ENCODE measurements around the gene FOXP1. TPM values are rescaled to one million over a fixed set of nuclear protein-coding genes. Genes with fewer than 3 reads are reported as not detected.

Gene FOXP1
- total and polyA plus RNA-seq, 2 of the 13 experiments (the other 11 are each of a cell fraction or from before 2014, with no cell fraction given): 40.4 to 59.0 TPM

DNA sequence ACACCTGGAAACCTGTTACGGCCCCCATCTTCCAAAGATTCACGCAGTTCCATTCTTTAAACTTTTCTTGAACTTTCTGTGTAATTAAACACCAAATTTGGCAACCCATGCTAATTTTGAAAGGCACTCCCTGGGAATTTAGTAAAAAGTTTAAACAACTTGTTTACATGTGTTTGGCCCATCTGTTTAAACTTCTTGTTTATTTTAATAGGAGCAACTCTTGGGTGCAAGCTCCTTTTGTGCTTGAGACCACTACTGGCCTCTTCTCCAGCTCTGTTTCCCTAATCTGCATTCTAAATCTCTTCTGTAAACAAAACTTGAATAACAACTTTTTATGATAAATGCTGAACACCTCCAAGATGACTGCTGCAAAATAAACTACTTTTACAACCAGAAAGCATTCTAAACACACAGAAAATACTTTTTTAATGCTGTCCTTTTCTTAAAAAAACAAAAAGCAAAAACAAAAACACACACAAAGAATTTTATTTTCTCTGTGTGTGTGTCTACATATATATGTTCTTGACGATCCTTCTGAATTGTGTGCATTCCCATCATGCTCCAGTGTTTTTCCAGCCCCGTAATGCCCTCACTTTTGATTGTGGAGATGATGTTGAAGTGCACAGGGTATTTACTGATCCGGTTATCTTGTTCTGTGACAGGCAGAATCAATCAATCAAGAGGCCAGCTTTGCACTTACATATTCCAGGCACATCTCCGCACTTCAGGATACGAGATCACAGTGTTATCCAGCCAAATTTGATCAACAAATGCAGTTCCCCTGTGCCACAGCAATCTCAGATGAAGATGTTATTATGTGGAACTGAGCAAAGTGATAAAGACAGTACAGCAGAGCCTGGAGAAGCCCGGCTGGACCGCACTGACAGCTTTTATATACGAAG, 416.9 kb downstream of the FOXP1 start (continued):
- TF ChIP-seq, protein P1, sequence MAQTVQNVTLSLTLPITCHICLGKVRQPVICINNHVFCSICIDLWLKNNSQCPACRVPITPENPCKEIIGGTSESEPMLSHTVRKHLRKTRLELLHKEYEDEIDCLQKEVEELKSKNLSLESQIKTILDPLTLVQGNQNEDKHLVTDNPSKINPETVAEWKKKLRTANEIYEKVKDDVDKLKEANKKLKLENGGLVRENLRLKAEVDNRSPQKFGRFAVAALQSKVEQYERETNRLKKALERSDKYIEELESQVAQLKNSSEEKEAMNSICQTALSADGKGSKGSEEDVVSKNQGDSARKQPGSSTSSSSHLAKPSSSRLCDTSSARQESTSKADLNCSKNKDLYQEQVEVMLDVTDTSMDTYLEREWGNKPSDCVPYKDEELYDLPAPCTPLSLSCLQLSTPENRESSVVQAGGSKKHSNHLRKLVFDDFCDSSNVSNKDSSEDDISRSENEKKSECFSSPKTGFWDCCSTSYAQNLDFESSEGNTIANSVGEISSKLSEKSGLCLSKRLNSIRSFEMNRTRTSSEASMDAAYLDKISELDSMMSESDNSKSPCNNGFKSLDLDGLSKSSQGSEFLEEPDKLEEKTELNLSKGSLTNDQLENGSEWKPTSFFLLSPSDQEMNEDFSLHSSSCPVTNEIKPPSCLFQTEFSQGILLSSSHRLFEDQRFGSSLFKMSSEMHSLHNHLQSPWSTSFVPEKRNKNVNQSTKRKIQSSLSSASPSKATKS (CRISPR knock-in tag; IDR thresholded peaks at IDR 0.05): no peak

DNA sequence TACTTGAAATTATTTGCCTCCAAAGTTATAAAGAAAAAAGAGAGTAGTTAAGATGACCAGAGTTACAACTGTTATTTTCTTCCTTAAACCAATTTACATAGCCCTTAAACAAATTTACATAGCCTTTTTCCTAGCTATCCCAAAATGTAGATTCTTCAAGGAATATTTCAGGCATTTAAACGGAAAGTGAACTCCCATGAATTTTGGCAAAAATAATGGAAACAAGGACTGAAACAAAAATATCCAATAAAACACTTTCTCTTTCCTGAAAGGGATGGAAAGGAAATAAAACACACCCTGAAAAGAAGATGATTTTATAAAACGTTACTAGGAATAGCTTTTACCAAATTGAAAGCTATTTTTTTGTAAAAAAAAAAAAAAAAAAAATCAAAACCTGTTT, 418.6 kb downstream of the FOXP1 start:
- H3K9ac ChIP-seq (ENCODE audit: insufficient read depth, low read depth, low read length): no peak overlapping the region
- DNase-seq (ENCODE audit: low spot score) (no peak), ATAC-seq (no peak), FAIRE-seq (no peak)
- 90% methylated on average over 2 of the region's 2 CpGs for WGBS (ENCODE audit: low lambda C conversion rate)
- H2AFZ ChIP-seq (ENCODE audit: low read length): no peak overlapping the region
- intact Hi-C loops (cut with micrococcal nuclease; ENCODE audit: unreplicated experiment) (loop anchor here (5.0 kb wide), 1 partner anchor 42 kb away; no protein-coding TSS in a partner anchor), in situ Hi-C loops (cut with HindIII; ENCODE audit: extremely low pct_ligation_motif_present, low pct_unique_long_range_greater_than_20kb) (no loop called here)
- H3K27ac ChIP-seq (ENCODE audit: extremely low read length, insufficient read depth, low read length): no peak overlapping the region
- H3K27me3 ChIP-seq (ENCODE audit: control insufficient read depth in 1 of 2, insufficient read depth in 2 of 2, low read length in 2 of 2): no peaks in the 10 kb centered on the region
- no peaks in the 10 kb centered on the region for H3K79me2 ChIP-seq (ENCODE audit: insufficient read depth, low read length)
- POLR2A ChIA-PET: no interaction called here
- CTCF ChIA-PET (ENCODE audit: low intra/inter-chr PET ratio, low total read pairs): no interaction called here
- no peak overlapping the region for H3K4me3 ChIP-seq (replicated peaks in 1 of 3; ENCODE audit: insufficient read depth in 1 of 3, low read depth in 2 of 3, low read length in 3 of 3)
- peaks cover 52% of the 10 kb centered on the region for H3K4me1 ChIP-seq (ENCODE audit: insufficient read depth, low read length)
- 0 out of 2 replicates have a peak, but pooled peaks cover 7% of the 10 kb centered on the region for H3K9me3 ChIP-seq (ENCODE audit: low read length)
- H3K36me3 ChIP-seq (replicated peaks in 1 of 2; ENCODE audit: control insufficient read depth in 1 of 2, insufficient read depth in 2 of 2, low read length in 2 of 2): peaks cover 1 to 20% of the 10 kb centered on the region in 2 experiments; a peak in 2 of 5 replicates
- H4K20me1 ChIP-seq (ENCODE audit: insufficient read depth, low read length): no peaks in the 10 kb centered on the region
- no TSS peak for BruUV-seq (replicated peaks)
- TF ChIP-seq KDM2A (CRISPR knock-in tag; IDR thresholded peaks at IDR 0.05; ENCODE audit: borderline replicate concordance, low read depth) (no peak), THYN1 (CRISPR knock-in tag; IDR thresholded peaks at IDR 0.05; ENCODE audit: borderline replicate concordance, low read depth) (no peak), ZNF619 (CRISPR knock-in tag; IDR thresholded peaks at IDR 0.05) (no peak), ISL2 (CRISPR knock-in tag; IDR thresholded peaks at IDR 0.05) (no peak)
- H3K4me2 ChIP-seq (ENCODE audit: low read depth, low read length): no peak overlapping the region
